ENCODE results near the gene PLEK2. TPM values are rescaled to one million over a fixed set of nuclear protein-coding genes. Genes with fewer than 3 reads are reported as not detected.
"Not testable (repeated sequence)": the region's sequence is repeated elsewhere in the genome, so short reads cannot be mapped to it uniquely, and the experiment has no call there.

Gene PLEK2
- polyA plus RNA-seq, 3 donors, result 1.5 to 3.0 (median 1.7) TPM

- no peak for DNase-seq (ENCODE audit: extremely low read depth in 1 of 11, low read depth in 9 of 11, low spot score in 4 of 11)
These were observed 23.6 kb upstream of the PLEK2 start for GRCh38 chr14:67435603-67436002.

GRCh38 chr14:67432050-67432564 is 20.1 kb upstream of the PLEK2 start:
- DNase-seq (ENCODE audit: extremely low read depth in 1 of 11, low read depth in 9 of 11, low spot score in 4 of 11), result peak in 1 of 11 donors; percentile 19

GRCh38 chr14:67429510-67430205 is 17.7 kb upstream of the PLEK2 start:
- no peak for DNase-seq (ENCODE audit: extremely low read depth in 1 of 11, low read depth in 9 of 11, low spot score in 4 of 11)

GRCh38 chr14:67428501-67429031 is 16.6 kb upstream of the PLEK2 start:
- DNase-seq (ENCODE audit: extremely low read depth in 1 of 11, low read depth in 9 of 11, low spot score in 4 of 11), result no peak

- DNase-seq (ENCODE audit: extremely low read depth in 1 of 11, low read depth in 9 of 11, low spot score in 4 of 11), result peak; percentile 45 to 79 (median 68)
These were observed 15.1 kb upstream of the PLEK2 start for GRCh38 chr14:67426983-67427606.

GRCh38 chr14:67426161-67426560 is 14.2 kb upstream of the PLEK2 start:
- no peak for DNase-seq (ENCODE audit: extremely low read depth in 1 of 11, low read depth in 9 of 11, low spot score in 4 of 11)

- no peak for DNase-seq (ENCODE audit: extremely low read depth in 1 of 11, low read depth in 9 of 11, low spot score in 4 of 11)
These were observed 13.6 kb upstream of the PLEK2 start for GRCh38 chr14:67425608-67426007.

- DNase-seq (ENCODE audit: extremely low read depth in 1 of 11, low read depth in 9 of 11, low spot score in 4 of 11), result no peak
These were observed 12.6 kb upstream of the PLEK2 start for GRCh38 chr14:67424539-67424938.

GRCh38 chr14:67423424-67423823 is 11.5 kb upstream of the PLEK2 start:
- no peak for DNase-seq (ENCODE audit: extremely low read depth in 1 of 11, low read depth in 9 of 11, low spot score in 4 of 11)

GRCh38 chr14:67421356-67422224 is 9.6 kb upstream of the PLEK2 start:
- DNase-seq (ENCODE audit: extremely low read depth in 1 of 11, low read depth in 9 of 11, low spot score in 4 of 11), result no peak

GRCh38 chr14:67420102-67420739 is 8.3 kb upstream of the PLEK2 start:
- DNase-seq (ENCODE audit: extremely low read depth in 1 of 11, low read depth in 9 of 11, low spot score in 4 of 11), result no peak

- DNase-seq (ENCODE audit: extremely low read depth in 1 of 11, low read depth in 9 of 11, low spot score in 4 of 11), result no peak
These were observed 6.6 kb upstream of the PLEK2 start for GRCh38 chr14:67418401-67419191.

- no peak for DNase-seq (ENCODE audit: extremely low read depth in 1 of 11, low read depth in 9 of 11, low spot score in 4 of 11)
These were observed 5.7 kb upstream of the PLEK2 start for GRCh38 chr14:67417633-67418032.

GRCh38 chr14:67416810-67417209 is 4.8 kb upstream of the PLEK2 start:
- DNase-seq (ENCODE audit: extremely low read depth in 1 of 11, low read depth in 9 of 11, low spot score in 4 of 11), result no peak

GRCh38 chr14:67416085-67416484 is 4.1 kb upstream of the PLEK2 start:
- DNase-seq (ENCODE audit: extremely low read depth in 1 of 11, low read depth in 9 of 11, low spot score in 4 of 11), result no peak

GRCh38 chr14:67415610-67416009 is 3.6 kb upstream of the PLEK2 start:
- not testable (repeated sequence) for DNase-seq (ENCODE audit: extremely low read depth in 1 of 11, low read depth in 9 of 11, low spot score in 4 of 11)

GRCh38 chr14:67413806-67414769 is 2.1 kb upstream of the PLEK2 start:
- DNase-seq (ENCODE audit: extremely low read depth in 1 of 11, low read depth in 9 of 11, low spot score in 4 of 11), result no peak
